Activated T-cell treated with anti-CD3 and anti-CD28 coated beads, Interleukin-2, amount 50 U/mL, for 1 hour (primary cell): ENCODE measurements around the gene EXOC5.
"Not testable (repeated sequence)": the region's sequence is repeated elsewhere in the genome, so short reads cannot be mapped to it uniquely, and the experiment has no call there.

Experiments
- DNase-seq: peaks from one replicate; pipeline ENCODE4 v3.0.0-alpha.2; 2020

EXOC5 gene

GRCh38 chr14:57258221-57258620, 10.5 kb downstream of the EXOC5 start:
- not testable (repeated sequence) for DNase-seq

GRCh38 chr14:57254884-57255283, 13.8 kb downstream of the EXOC5 start:
- no peak for DNase-seq

GRCh38 chr14:57246933-57247657, 21.6 kb downstream of the EXOC5 start:
- no peak for DNase-seq

- DNase-seq: no peak
These were observed 22.8 kb downstream of the EXOC5 start for GRCh38 chr14:57245941-57246340.

GRCh38 chr14:57244106-57244505, 24.6 kb downstream of the EXOC5 start:
- DNase-seq: no peak

- DNase-seq: no peak
These were observed 25.4 kb downstream of the EXOC5 start for GRCh38 chr14:57243320-57243719.

- DNase-seq: not testable (repeated sequence)
These were observed 28.6 kb downstream of the EXOC5 start for GRCh38 chr14:57240115-57240514.

- no peak for DNase-seq
These were observed 36.7 kb downstream of the EXOC5 start for GRCh38 chr14:57232006-57232405.

GRCh38 chr14:57228320-57228719, 40.4 kb downstream of the EXOC5 start:
- not testable (repeated sequence) for DNase-seq

GRCh38 chr14:57227083-57227482, 41.6 kb downstream of the EXOC5 start:
- DNase-seq: no peak

- no peak for DNase-seq
These were observed 46.8 kb downstream of the EXOC5 start for GRCh38 chr14:57221931-57222330.

GRCh38 chr14:57212919-57213318, 55.8 kb downstream of the EXOC5 start:
- DNase-seq: no peak

- no peak for DNase-seq
These were observed 59.1 kb downstream of the EXOC5 start for GRCh38 chr14:57209561-57209960.

- DNase-seq: no peak
These were observed 62.8 kb downstream of the EXOC5 start for GRCh38 chr14:57205938-57206337.

GRCh38 chr14:57202672-57203071, 66.0 kb downstream of the EXOC5 start:
- not testable (repeated sequence) for DNase-seq

GRCh38 chr14:57199921-57200320, 68.8 kb downstream of the EXOC5 start:
- DNase-seq: no peak

GRCh38 chr14:57189070-57189469, 79.6 kb downstream of the EXOC5 start:
- DNase-seq: no peak

GRCh38 chr14:57182760-57183503, 85.8 kb downstream of the EXOC5 start:
- DNase-seq: no peak

- DNase-seq: no peak
These were observed 89.4 kb downstream of the EXOC5 start for GRCh38 chr14:57179273-57179672.

GRCh38 chr14:57174466-57174865, 94.2 kb downstream of the EXOC5 start:
- no peak for DNase-seq

GRCh38 chr14:57171903-57172302, 96.8 kb downstream of the EXOC5 start:
- no peak for DNase-seq

- no peak for DNase-seq
These were observed 97.3 kb downstream of the EXOC5 start for GRCh38 chr14:57171363-57171762.

GRCh38 chr14:57169901-57170300, 98.8 kb downstream of the EXOC5 start:
- no peak for DNase-seq

- DNase-seq: no peak
These were observed 100.5 kb downstream of the EXOC5 start for GRCh38 chr14:57168138-57168679.
